Astrocyte (in vitro differentiated cells and primary cell): Measurements from ENCODE around the gene RPH3AL. TPM values are rescaled to one million over a fixed set of nuclear protein-coding genes. Genes with fewer than 3 reads are reported as not detected.

Experiments
- DNase-seq: peaks from one replicate; pipeline ENCODE4 v3.0.0-alpha.2; 2010; ENCODE audit warnings: low read depth
- FAIRE-seq: peaks from 2 replicates; lab custom pipeline; 2011; peaks lifted over from hg19 to GRCh38; lab: Jason Lieb, UNC
- H2AFZ ChIP-seq: 2 replicates; pipeline ENCODE4 v1.6.0; 2012; ENCODE audit warnings: low read depth, low read length, inconsistent platforms
- H3K27ac ChIP-seq: 2 replicates; pipeline ENCODE4 v1.5.1; 2011; ENCODE audit warnings: low read depth, low read length, inconsistent platforms
- H3K27me3 ChIP-seq: 2 replicates; pipeline ENCODE4 v1.6.0; 2011; ENCODE audit warnings: low read length, inconsistent platforms; ENCODE audit not compliant: insufficient read depth
- H3K36me3 ChIP-seq: 2 replicates; pipeline ENCODE4 v1.5.1; 2011; ENCODE audit warnings: low read length, inconsistent platforms; ENCODE audit not compliant: insufficient read depth
- H3K4me1 ChIP-seq: 2 replicates; pipeline ENCODE4 v1.5.1; 2011; ENCODE audit warnings: low read length, inconsistent platforms; ENCODE audit not compliant: insufficient read depth
- H3K4me2 ChIP-seq: 2 replicates; pipeline ENCODE4 v1.6.0; 2012; ENCODE audit warnings: low read length, inconsistent platforms
- H3K4me3 ChIP-seq: 2 replicates; pipeline ENCODE4 v1.5.1; 2011; ENCODE audit warnings: low read depth, mild to moderate bottlenecking, low read length, inconsistent platforms; ENCODE audit not compliant: insufficient read depth
- H3K79me2 ChIP-seq: 2 replicates; pipeline ENCODE4 v1.6.0; 2012; ENCODE audit warnings: mild to moderate bottlenecking, low read length, inconsistent platforms; ENCODE audit not compliant: insufficient read depth
- H3K9ac ChIP-seq: 2 replicates; pipeline ENCODE4 v1.6.0; 2012; ENCODE audit warnings: mild to moderate bottlenecking, low read length, inconsistent platforms
- H3K9me3 ChIP-seq: 2 replicates; pipeline ENCODE4 v1.5.1; 2012; ENCODE audit warnings: low read depth, mild to moderate bottlenecking, low read length, inconsistent platforms; ENCODE audit not compliant: insufficient read depth
- H4K20me1 ChIP-seq: 2 replicates; pipeline ENCODE4 v1.6.0; 2012; ENCODE audit warnings: low read length, inconsistent platforms; ENCODE audit not compliant: insufficient read depth
- H3K27ac Mint-ChIP-seq: one replicate; pipeline ENCODE4 v1.8.0; 2021; ENCODE audit warnings: mild to moderate bottlenecking, mixed read lengths; ENCODE audit not compliant: unreplicated experiment
- H3K27me3 Mint-ChIP-seq: one replicate; pipeline ENCODE4 v1.8.0; 2021; ENCODE audit warnings: low read depth, mixed read lengths; ENCODE audit not compliant: unreplicated experiment
- H3K36me3 Mint-ChIP-seq: one replicate; pipeline ENCODE4 v1.8.0; 2021; ENCODE audit warnings: low read depth, mixed read lengths; ENCODE audit not compliant: unreplicated experiment
- H3K4me1 Mint-ChIP-seq: one replicate; pipeline ENCODE4 v1.8.0; 2021; ENCODE audit warnings: low read depth, mixed read lengths; ENCODE audit not compliant: unreplicated experiment
- H3K4me3 Mint-ChIP-seq: one replicate; pipeline ENCODE4 v1.8.0; 2021; ENCODE audit warnings: mild to moderate bottlenecking, moderate library complexity, mixed read lengths; ENCODE audit not compliant: unreplicated experiment
- H3K9me3 Mint-ChIP-seq: one replicate; pipeline ENCODE4 v1.8.0; 2021; ENCODE audit warnings: mild to moderate bottlenecking, mixed read lengths; ENCODE audit not compliant: unreplicated experiment
- EZH2 ChIP-seq: IDR thresholded peaks from 2 replicates; pipeline ENCODE4 v1.6.1; 2012; ENCODE audit warnings: mild to moderate bottlenecking, low read length, inconsistent platforms; ENCODE audit not compliant: insufficient read depth
- total RNA-seq: library from RNA; stranded (reverse); gene quantifications from 2 replicates; pipeline ENCODE4 v1.2.1, GENCODE V29; 2021
- TF ChIP-seq, protein P1 (sequence below): IDR thresholded peaks from 2 replicates; pipeline ENCODE4 v1.5.1; 2011; ENCODE audit warnings: low read depth, mild to moderate bottlenecking, inconsistent platforms, low read length, moderate library complexity; ENCODE audit not compliant: insufficient read depth

The RPH3AL gene
- total RNA-seq, 1 donor from 2014 or later, result 3.7 TPM

DNA sequence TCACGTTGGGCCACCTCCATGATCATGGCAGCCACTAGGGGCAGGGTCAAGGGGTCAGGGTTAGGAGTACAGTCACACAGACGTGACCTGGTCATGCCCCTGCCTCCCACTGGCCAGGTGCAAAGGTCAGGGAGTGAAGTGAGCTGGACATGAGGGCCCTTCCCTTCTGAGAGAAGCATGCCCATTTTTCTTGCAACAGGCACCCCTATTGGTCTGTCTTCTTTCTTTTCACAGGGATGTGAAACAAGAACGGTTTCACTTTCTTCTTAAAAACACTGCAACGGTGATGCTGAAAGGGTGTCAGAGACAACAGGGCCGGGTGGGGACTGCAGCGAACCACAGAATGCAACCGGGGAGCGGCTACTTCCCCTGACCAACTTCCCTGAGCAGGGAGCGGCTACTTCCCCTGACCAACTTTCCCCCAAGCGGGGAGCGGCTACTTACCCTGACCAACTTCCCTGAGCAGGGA lies 119.1 kb downstream of the RPH3AL start:
- no peaks in the 10 kb centered on the region for H3K36me3 Mint-ChIP-seq
- DNase-seq (no peak), FAIRE-seq (no peak)
- peaks cover 19% of the 10 kb centered on the region for H3K27me3 Mint-ChIP-seq
- Histone ChIP-seq H2AFZ (no peak overlapping the region), H3K36me3 (no peaks in the 10 kb centered on the region), H3K4me1 (peaks cover 6% of the 10 kb centered on the region), H3K79me2 (no peaks in the 10 kb centered on the region), H3K9ac (no peak overlapping the region), H3K4me2 (no peak overlapping the region), H3K4me3 (no peak overlapping the region), H3K27ac (no peak overlapping the region), H3K9me3 (no peaks in the 10 kb centered on the region), H3K27me3 (peaks cover 3% of the 10 kb centered on the region), H4K20me1 (no peaks in the 10 kb centered on the region)
- no peaks in the 10 kb centered on the region for H3K9me3 Mint-ChIP-seq
- H3K4me3 Mint-ChIP-seq, result no peak overlapping the region
- H3K4me1 Mint-ChIP-seq, result peaks cover 7% of the 10 kb centered on the region
- H3K27ac Mint-ChIP-seq, result no peak overlapping the region
- no peak for TF ChIP-seq EZH2
- TF ChIP-seq, protein P1, sequence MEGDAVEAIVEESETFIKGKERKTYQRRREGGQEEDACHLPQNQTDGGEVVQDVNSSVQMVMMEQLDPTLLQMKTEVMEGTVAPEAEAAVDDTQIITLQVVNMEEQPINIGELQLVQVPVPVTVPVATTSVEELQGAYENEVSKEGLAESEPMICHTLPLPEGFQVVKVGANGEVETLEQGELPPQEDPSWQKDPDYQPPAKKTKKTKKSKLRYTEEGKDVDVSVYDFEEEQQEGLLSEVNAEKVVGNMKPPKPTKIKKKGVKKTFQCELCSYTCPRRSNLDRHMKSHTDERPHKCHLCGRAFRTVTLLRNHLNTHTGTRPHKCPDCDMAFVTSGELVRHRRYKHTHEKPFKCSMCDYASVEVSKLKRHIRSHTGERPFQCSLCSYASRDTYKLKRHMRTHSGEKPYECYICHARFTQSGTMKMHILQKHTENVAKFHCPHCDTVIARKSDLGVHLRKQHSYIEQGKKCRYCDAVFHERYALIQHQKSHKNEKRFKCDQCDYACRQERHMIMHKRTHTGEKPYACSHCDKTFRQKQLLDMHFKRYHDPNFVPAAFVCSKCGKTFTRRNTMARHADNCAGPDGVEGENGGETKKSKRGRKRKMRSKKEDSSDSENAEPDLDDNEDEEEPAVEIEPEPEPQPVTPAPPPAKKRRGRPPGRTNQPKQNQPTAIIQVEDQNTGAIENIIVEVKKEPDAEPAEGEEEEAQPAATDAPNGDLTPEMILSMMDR, result no peak

DNA sequence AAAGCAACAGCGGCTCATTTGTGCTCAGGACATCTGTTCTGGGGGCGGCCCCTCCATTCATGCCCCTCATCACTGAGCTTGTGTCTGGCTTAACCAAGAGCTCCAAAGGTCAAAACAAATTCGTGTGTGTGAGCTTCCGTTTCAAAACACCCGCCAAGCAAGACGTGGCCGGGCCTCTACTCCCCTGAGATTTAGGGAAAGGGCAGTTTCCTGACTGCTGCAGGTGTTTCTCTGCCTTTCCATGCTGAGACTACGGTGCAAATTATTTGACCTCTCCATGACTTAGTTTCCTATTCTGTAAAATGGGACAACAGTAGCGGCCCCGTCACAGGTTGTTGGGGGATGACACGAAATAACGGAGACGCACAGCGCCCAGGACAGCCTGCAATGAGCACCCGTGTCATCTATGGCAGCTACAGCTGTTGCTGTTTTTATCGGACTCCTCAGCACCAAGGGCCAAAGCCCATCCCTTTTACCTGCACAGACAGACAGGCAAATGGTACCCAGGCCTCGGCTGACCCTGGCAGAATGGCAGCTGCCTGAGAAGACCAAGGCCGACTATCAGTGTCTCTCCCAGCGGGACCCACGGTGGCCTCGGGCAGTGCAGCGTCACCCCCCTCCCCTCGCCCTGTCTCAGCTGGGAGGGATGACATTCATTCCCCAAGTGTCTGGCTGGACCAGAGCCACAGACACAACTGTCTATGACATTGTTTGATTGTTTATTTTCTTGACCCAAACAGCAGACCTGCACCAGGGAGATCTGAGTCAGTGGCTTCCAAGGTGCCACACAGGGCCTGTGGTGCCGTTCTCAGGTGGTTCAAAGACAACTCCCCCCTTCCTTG lies 120.4 kb downstream of the RPH3AL start:
- TF ChIP-seq, protein P1, result no peak
- no peak for TF ChIP-seq EZH2
- Mint-ChIP-seq H3K27ac (no peak overlapping the region), H3K27me3 (peaks cover 19% of the 10 kb centered on the region), H3K4me1 (peaks cover 7% of the 10 kb centered on the region), H3K36me3 (no peaks in the 10 kb centered on the region), H3K9me3 (no peaks in the 10 kb centered on the region), H3K4me3 (no peak overlapping the region)
- no peak overlapping the region for H3K4me3 ChIP-seq
- no peaks in the 10 kb centered on the region for H4K20me1 ChIP-seq
- no peak overlapping the region for H3K9ac ChIP-seq
- DNase-seq (no peak), FAIRE-seq (no peak)
- H3K4me2 ChIP-seq, result no peak overlapping the region
- no peaks in the 10 kb centered on the region for H3K9me3 ChIP-seq
- H3K4me1 ChIP-seq, result peaks cover 6% of the 10 kb centered on the region
- H3K79me2 ChIP-seq, result no peaks in the 10 kb centered on the region
- no peak overlapping the region for H2AFZ ChIP-seq
- peaks cover 3% of the 10 kb centered on the region for H3K27me3 ChIP-seq
- H3K27ac ChIP-seq, result no peak overlapping the region
- no peaks in the 10 kb centered on the region for H3K36me3 ChIP-seq
